Nephron (organoid): Measurements from ENCODE around the gene PRDM16.

ENCODE experiments used
- H3K27ac Mint-ChIP-seq, 3 experiments: 2 replicates each; pipeline ENCODE4 v1.8.0; 2020; ENCODE audit warnings: mixed read lengths in 3 of 3, mild to moderate bottlenecking in 2 of 3, moderate library complexity in 1 of 3
- H3K27me3 Mint-ChIP-seq: 2 replicates; pipeline ENCODE4 v1.8.0; 2021; ENCODE audit warnings: low read depth, mild to moderate bottlenecking, moderate library complexity, mixed read lengths
- H3K36me3 Mint-ChIP-seq: 2 replicates; pipeline ENCODE4 v1.8.0; 2020; ENCODE audit warnings: low read depth, mixed read lengths
- H3K4me1 Mint-ChIP-seq: 2 replicates; pipeline ENCODE4 v1.8.0; 2020; ENCODE audit warnings: mixed read lengths
- H3K4me3 Mint-ChIP-seq, 3 experiments: 2 replicates each; pipeline ENCODE4 v1.8.0; 2020; ENCODE audit warnings: mild to moderate bottlenecking in 3 of 3, mixed read lengths in 3 of 3, moderate library complexity in 2 of 3
- H3K9me3 Mint-ChIP-seq: 2 replicates; pipeline ENCODE4 v1.8.0; 2020; ENCODE audit warnings: mixed read lengths
- CTCF ChIP-seq, 3 experiments: fragments of 200-600 bp; sonication (generic); IDR thresholded peaks; one replicate each; pipeline ENCODE4 v1.5.0; 2021; ENCODE audit warnings: antibody characterized with exemption in 3 of 3; ENCODE audit not compliant: unreplicated experiment in 3 of 3

The PRDM16 gene

GRCh38 chr1:3431266-3431665 is 362.3 kb downstream of the PRDM16 start:
- H3K36me3 Mint-ChIP-seq: peaks cover 10% of the 10 kb centered on the region

GRCh38 chr1:3431686-3432085 is 362.7 kb downstream of the PRDM16 start:
- H3K9me3 Mint-ChIP-seq: no peaks in the 10 kb centered on the region
- peaks cover 10% of the 10 kb centered on the region for H3K36me3 Mint-ChIP-seq
- H3K27ac Mint-ChIP-seq: no peak overlapping the region
- peaks cover 11% of the 10 kb centered on the region for H3K27me3 Mint-ChIP-seq
- H3K4me3 Mint-ChIP-seq: no peak overlapping the region
- TF ChIP-seq CTCF (IDR thresholded peaks at IDR 0.05; ENCODE audit: unreplicated experiment in 3 of 3): no peak
- H3K4me1 Mint-ChIP-seq: no peaks in the 10 kb centered on the region

More at GRCh38 chr1:3431266-3431665, 362.3 kb downstream of the PRDM16 start:
- no peaks in the 10 kb centered on the region for H3K9me3 Mint-ChIP-seq
- no peaks in the 10 kb centered on the region for H3K4me1 Mint-ChIP-seq
- no peak overlapping the region for H3K27ac Mint-ChIP-seq
- no peak overlapping the region for H3K4me3 Mint-ChIP-seq
- TF ChIP-seq CTCF (IDR thresholded peaks at IDR 0.05; ENCODE audit: unreplicated experiment in 3 of 3): peak; percentile 33 to 55 (median 40)
- peaks cover 11% of the 10 kb centered on the region for H3K27me3 Mint-ChIP-seq

GRCh38 chr1:3432306-3432705 is 363.3 kb downstream of the PRDM16 start:
- Mint-ChIP-seq H3K36me3 (peaks cover 8% of the 10 kb centered on the region), H3K4me3 (no peak overlapping the region), H3K27me3 (peaks cover 11% of the 10 kb centered on the region), H3K27ac (no peak overlapping the region), H3K4me1 (no peaks in the 10 kb centered on the region), H3K9me3 (no peaks in the 10 kb centered on the region)
- no peak for TF ChIP-seq CTCF (IDR thresholded peaks at IDR 0.05; ENCODE audit: unreplicated experiment in 3 of 3)

GRCh38 chr1:3433076-3433475 is 364.1 kb downstream of the PRDM16 start:
- H3K27ac Mint-ChIP-seq: no peak overlapping the region

GRCh38 chr1:3433596-3434320 is 364.8 kb downstream of the PRDM16 start:
- no peak for TF ChIP-seq CTCF (IDR thresholded peaks at IDR 0.05; ENCODE audit: unreplicated experiment in 3 of 3)
- H3K36me3 Mint-ChIP-seq: peaks cover 8% of the 10 kb centered on the region
- no peak overlapping the region for H3K4me3 Mint-ChIP-seq

More at GRCh38 chr1:3433076-3433475, 364.1 kb downstream of the PRDM16 start:
- Mint-ChIP-seq H3K4me1 (no peaks in the 10 kb centered on the region), H3K4me3 (no peak overlapping the region), H3K27me3 (peaks cover 11% of the 10 kb centered on the region), H3K9me3 (no peaks in the 10 kb centered on the region), H3K36me3 (peaks cover 8% of the 10 kb centered on the region)
- no peak for TF ChIP-seq CTCF (IDR thresholded peaks at IDR 0.05; ENCODE audit: unreplicated experiment in 3 of 3)

More at GRCh38 chr1:3433596-3434320, 364.8 kb downstream of the PRDM16 start:
- Mint-ChIP-seq H3K4me1 (no peaks in the 10 kb centered on the region), H3K27ac (no peak overlapping the region), H3K27me3 (peaks cover 11% of the 10 kb centered on the region), H3K9me3 (no peaks in the 10 kb centered on the region)
